ENCODE measurements around the gene HCLS1. TPM values are rescaled to one million over a fixed set of nuclear protein-coding genes. Genes with fewer than 3 reads are reported as not detected.

Gene HCLS1
- total and polyA plus RNA-seq, 2 of the 8 experiments (the other 6 are each of a cell fraction or from before 2014, with no cell fraction given) = 0.53 to 1.3 TPM

GRCh38 chr3:121692010-121692699 lies 31.5 kb upstream of the HCLS1 start:
- Histone ChIP-seq H2BK15ac (ENCODE audit: low read length) (no peak overlapping the region), H3K27me3 (replicated peaks in 1 of 4; ENCODE audit: control insufficient read depth in 3 of 4, extremely low read depth in 1 of 4, insufficient read depth in 3 of 4, low read length in 3 of 4) (no peaks in the 10 kb centered on the region), H2AK5ac (ENCODE audit: low read depth, low read length) (no peak overlapping the region), H3K36me3 (ENCODE audit: control insufficient read depth in 2 of 4, insufficient read depth in 4 of 4, low read length in 3 of 4) (peaks cover 8 to 36% (median 19%) of the 10 kb centered on the region in 4 experiments), H4K5ac (ENCODE audit: insufficient read length, low read depth, low read length) (no peak overlapping the region), H3K9me3 (ENCODE audit: insufficient read depth in 2 of 2, low read depth in 1 of 2, low read length in 1 of 2) (peaks cover 0 to 5% of the 10 kb centered on the region in 2 experiments; a peak in 1 of 4 replicates), H2BK120ac (replicated peaks; ENCODE audit: low read depth, low read length) (no peak overlapping the region), H3K79me2 (ENCODE audit: control insufficient read depth in 1 of 2, insufficient read depth in 2 of 2, low read length in 2 of 2) (no peaks in the 10 kb centered on the region), H3K9ac (replicated peaks in 1 of 4; ENCODE audit: extremely low read depth in 1 of 4, low read depth in 3 of 4, low read length in 3 of 4) (no peak overlapping the region), H3K4ac (replicated peaks; ENCODE audit: insufficient read length, low read depth, low read length) (no peak overlapping the region), H3K4me3 (ENCODE audit: extremely low read depth in 1 of 4, insufficient read depth in 2 of 4, low read depth in 3 of 4, low read length in 4 of 4) (no peak overlapping the region), H2BK12ac (ENCODE audit: low read depth, low read length) (no peak overlapping the region), H4K91ac (replicated peaks; ENCODE audit: insufficient read length, low read length) (no peak overlapping the region), H3K4me2 (ENCODE audit: insufficient read depth in 1 of 2, low read depth in 2 of 2, low read length in 2 of 2) (no peak overlapping the region), H2BK20ac (ENCODE audit: low read length) (no peak overlapping the region), H3K18ac (ENCODE audit: extremely low read depth, low read length) (no peak overlapping the region), H4K20me1 (replicated peaks in 1 of 2; ENCODE audit: control insufficient read depth in 1 of 2, insufficient read depth in 2 of 2, low read length in 2 of 2) (no peaks in the 10 kb centered on the region), H4K8ac (ENCODE audit: extremely low read depth, insufficient read depth, low read length) (no peak overlapping the region), H3K4me1 (replicated peaks in 1 of 4; ENCODE audit: control insufficient read depth in 3 of 4, insufficient read depth in 4 of 4, low read length in 3 of 4) (no peaks in the 10 kb centered on the region), H3K14ac (ENCODE audit: insufficient read length) (no peak overlapping the region), H2AFZ (ENCODE audit: low read length) (no peak overlapping the region), H3K23me2 (ENCODE audit: low read depth, low read length) (no peaks in the 10 kb centered on the region), H3K79me1 (ENCODE audit: low read depth, low read length) (no peaks in the 10 kb centered on the region), H3K23ac (ENCODE audit: insufficient read length) (no peak overlapping the region), H3K56ac (replicated peaks; ENCODE audit: insufficient read length, low read depth, low read length) (no peak overlapping the region), H3K27ac (ENCODE audit: low read depth, low read length) (no peak overlapping the region), H2BK5ac (ENCODE audit: low read depth, low read length) (no peak overlapping the region)
- WGBS, 2 experiments (ENCODE audit: extremely low coverage in 1 of 2, insufficient coverage in 1 of 2, insufficient read length in 1 of 2, insufficient replicate concordance in 2 of 2, low coverage in 1 of 2, low lambda C conversion rate in 2 of 2, missing lambda C conversion rate in 1 of 2) = 91% methylated on average over 2 of the region's 2 CpGs; no CpG with 5 or more reads in 1 of the 2 experiments
- POLR2A ChIA-PET (ENCODE audit: partially characterized antibody) = no interaction called here
- TF ChIP-seq ATF2 (IDR thresholded peaks at IDR 0.05; ENCODE audit: low read length) (no peak), EGR1 (IDR thresholded peaks at IDR 0.05; ENCODE audit: borderline replicate concordance, low read depth, low read length) (no peak), ASH2L (IDR thresholded peaks at IDR 0.05; ENCODE audit: low read length) (no peak), SIX5 (IDR thresholded peaks at IDR 0.05; ENCODE audit: low read depth, low read length) (no peak), RAD21 (IDR thresholded peaks at IDR 0.05 in 1 of 2, conservative IDR thresholded peaks at IDR 0.05 in 1 of 2; ENCODE audit: low read depth in 2 of 2, low read length in 2 of 2) (no peak)
- DNase-seq (ENCODE audit: low read depth in 1 of 2, low spot score in 2 of 2) = no peak
- CTCF ChIA-PET (ENCODE audit: partially characterized antibody) = interaction anchor here (0.6 to 1.9 kb wide), 2 partner anchors 8 to 41 kb away, joined by 6 read pairs; no protein-coding TSS in a partner anchor
- no peak for FAIRE-seq
